H1 (cell line): ENCODE measurements around the gene FGD4. TPM values are rescaled to one million over a fixed set of nuclear protein-coding genes. Genes with fewer than 3 reads are reported as not detected.

Experiments used
- CTCF ChIA-PET: fragments of 300-600 bp; sonication (Branson Sonifier 250); formaldehyde crosslinking; loops from one replicate; lab custom pipeline; 2021; ENCODE audit not compliant: partially characterized antibody; lab: Charles Lee
- POLR2A ChIA-PET: fragments of 300-600 bp; sonication (Branson Sonifier 250); formaldehyde crosslinking; loops from one replicate; lab custom pipeline; 2021; ENCODE audit warnings: inconsistent platforms; ENCODE audit not compliant: partially characterized antibody; lab: Charles Lee
- DNase-seq, 2 experiments: peaks; one replicate each; pipeline versions ENCODE4 v3.0.0 to v3.0.0-alpha.2; 2010 to 2022; ENCODE audit warnings: low spot score in 2 of 2, low read depth in 1 of 2, mixed read lengths in 1 of 2
- FAIRE-seq: peaks from 2 replicates; lab custom pipeline; 2011; peaks lifted over from hg19 to GRCh38; lab: Jason Lieb, UNC
- H2AFZ ChIP-seq: 2 replicates; pipeline ENCODE4 v1.8.1; 2012; ENCODE audit warnings: low read length, inconsistent platforms
- H2AK5ac ChIP-seq: 2 replicates; pipeline ENCODE4 v1.6.1; 2013; ENCODE audit warnings: low read depth, low read length
- H2BK120ac ChIP-seq: replicated peaks from 2 replicates; pipeline ENCODE3; 2013; ENCODE audit warnings: low read depth, low read length, inconsistent platforms
- H2BK12ac ChIP-seq: 2 replicates; pipeline ENCODE4 v1.6.1; 2013; ENCODE audit warnings: low read depth, low read length
- H2BK15ac ChIP-seq: 2 replicates; pipeline ENCODE4 v1.6.1; 2013; ENCODE audit warnings: low read length
- H2BK20ac ChIP-seq: 2 replicates; pipeline ENCODE4 v1.6.1; 2013; ENCODE audit warnings: low read length
- H2BK5ac ChIP-seq: 2 replicates; pipeline ENCODE4 v1.6.1; 2013; ENCODE audit warnings: low read depth, low read length
- H3K14ac ChIP-seq: 2 replicates; pipeline ENCODE4 v1.6.1; 2013; ENCODE audit warnings: inconsistent platforms; ENCODE audit not compliant: insufficient read length
- H3K18ac ChIP-seq: 2 replicates; pipeline ENCODE4 v1.6.1; 2013; ENCODE audit warnings: low read length; ENCODE audit errors: extremely low read depth
- H3K23ac ChIP-seq: 2 replicates; pipeline ENCODE4 v1.6.1; 2013; ENCODE audit warnings: inconsistent platforms; ENCODE audit not compliant: insufficient read length
- H3K23me2 ChIP-seq: 2 replicates; pipeline ENCODE4 v1.6.1; 2013; ENCODE audit warnings: low read depth, low read length
- H3K27ac ChIP-seq: 2 replicates; pipeline ENCODE4 v1.6.1; 2011; ENCODE audit warnings: low read depth, low read length, inconsistent platforms
- H3K27me3 ChIP-seq, 4 experiments: replicated peaks in 1 of 4; 1 replicate in 1 of 4; 2 replicates in 3 of 4; pipeline versions ENCODE4 v1.6.1 to v1.8.1; 2011 to 2013; ENCODE audit warnings: low read length in 3 of 4, mild to moderate bottlenecking in 3 of 4, inconsistent platforms in 2 of 4, mixed read lengths in 2 of 4, moderate library complexity in 1 of 4; ENCODE audit not compliant: control insufficient read depth in 3 of 4, insufficient read depth in 3 of 4; ENCODE audit errors: extremely low read depth in 1 of 4
- H3K36me3 ChIP-seq, 4 experiments: 2 replicates each; pipeline versions ENCODE4 v1.6.1 to v1.8.1; 2011 to 2013; ENCODE audit warnings: mild to moderate bottlenecking in 4 of 4, low read length in 3 of 4, moderate library complexity in 2 of 4, control low read depth in 1 of 4, inconsistent platforms in 1 of 4; ENCODE audit not compliant: insufficient read depth in 4 of 4, control insufficient read depth in 2 of 4
- H3K4ac ChIP-seq: replicated peaks from 2 replicates; pipeline ENCODE3; 2013; ENCODE audit warnings: low read length, low read depth, mixed read lengths, inconsistent platforms; ENCODE audit not compliant: insufficient read length
- H3K4me1 ChIP-seq, 4 experiments: replicated peaks in 1 of 4; 1 replicate in 1 of 4; 2 replicates in 3 of 4; pipeline versions ENCODE4 v1.6.1 to v1.8.1; 2011 to 2013; ENCODE audit warnings: low read length in 3 of 4, inconsistent platforms in 2 of 4, mixed read lengths in 1 of 4; ENCODE audit not compliant: insufficient read depth in 4 of 4, control insufficient read depth in 3 of 4
- H3K4me2 ChIP-seq, 2 experiments: 2 replicates each; pipeline versions ENCODE4 v1.6.1 to v1.8.1; 2011 to 2013; ENCODE audit warnings: low read depth in 2 of 2, low read length in 2 of 2, control low read depth in 1 of 2, inconsistent platforms in 1 of 2, mild to moderate bottlenecking in 1 of 2; ENCODE audit not compliant: insufficient read depth in 1 of 2
- H3K4me3 ChIP-seq, 4 experiments: fragments of 200-600, 300-600 bp in 1 of 4; sonication (generic), shearing (Covaris generic), sonication (Bioruptor Twin) in 1 of 4; 2 replicates each; pipeline versions ENCODE4 v1.5.1 to v1.8.1; 2011 to 2016; ENCODE audit warnings: low read length in 4 of 4, low read depth in 3 of 4, control low read depth in 2 of 4, inconsistent platforms in 2 of 4, mild to moderate bottlenecking in 2 of 4, mixed read lengths in 1 of 4, moderate library complexity in 1 of 4; ENCODE audit not compliant: insufficient read depth in 2 of 4; ENCODE audit errors: extremely low read depth in 1 of 4
- H3K56ac ChIP-seq: replicated peaks from 2 replicates; pipeline ENCODE3; 2013; ENCODE audit warnings: low read depth, mild to moderate bottlenecking, mixed read lengths, low read length, inconsistent platforms; ENCODE audit not compliant: insufficient read length
- H3K79me1 ChIP-seq: 2 replicates; pipeline ENCODE4 v1.6.1; 2013; ENCODE audit warnings: low read depth, low read length, control low read depth
- H3K79me2 ChIP-seq, 2 experiments: 2 replicates each; pipeline versions ENCODE4 v1.6.1 to v1.8.1; 2012 to 2013; ENCODE audit warnings: low read length in 2 of 2, mild to moderate bottlenecking in 2 of 2, inconsistent platforms in 1 of 2; ENCODE audit not compliant: insufficient read depth in 2 of 2, control insufficient read depth in 1 of 2
- H3K9ac ChIP-seq, 4 experiments: replicated peaks in 1 of 4; 1 replicate in 1 of 4; 2 replicates in 3 of 4; pipeline versions ENCODE4 v1.6.1 to v1.8.1; 2011 to 2013; ENCODE audit warnings: low read depth in 3 of 4, low read length in 3 of 4, control low read depth in 2 of 4, mild to moderate bottlenecking in 2 of 4, moderate library complexity in 2 of 4, inconsistent platforms in 1 of 4; ENCODE audit errors: extremely low read depth in 1 of 4
- H3K9me3 ChIP-seq, 2 experiments: 2 replicates each; pipeline versions ENCODE4 v1.6.1 to v1.8.1; 2012 to 2013; ENCODE audit warnings: mild to moderate bottlenecking in 2 of 2, moderate library complexity in 2 of 2, control low read depth in 1 of 2, inconsistent platforms in 1 of 2, low read depth in 1 of 2, low read length in 1 of 2, mixed read lengths in 1 of 2; ENCODE audit not compliant: insufficient read depth in 2 of 2
- H4K20me1 ChIP-seq, 2 experiments: replicated peaks in 1 of 2; 2 replicates each; pipeline versions ENCODE3 to v1.8.1; 2011 to 2013; ENCODE audit warnings: inconsistent platforms in 2 of 2, low read length in 2 of 2, mild to moderate bottlenecking in 1 of 2; ENCODE audit not compliant: insufficient read depth in 2 of 2, control insufficient read depth in 1 of 2
- H4K5ac ChIP-seq: 2 replicates; pipeline ENCODE4 v1.6.1; 2013; ENCODE audit warnings: low read length, low read depth, mixed read lengths, inconsistent platforms; ENCODE audit not compliant: insufficient read length
- H4K8ac ChIP-seq: 2 replicates; pipeline ENCODE4 v1.8.0; 2013; ENCODE audit warnings: mild to moderate bottlenecking, moderate library complexity, low read length, inconsistent platforms; ENCODE audit not compliant: insufficient read depth; ENCODE audit errors: extremely low read depth
- H4K91ac ChIP-seq: replicated peaks from 2 replicates; pipeline ENCODE3; 2013; ENCODE audit warnings: low read length, mixed read lengths, inconsistent platforms; ENCODE audit not compliant: insufficient read length
- SP4 ChIP-seq: IDR thresholded peaks from 2 replicates; pipeline ENCODE4 v1.6.1; 2012; ENCODE audit warnings: low read length, inconsistent platforms
- SRF ChIP-seq: IDR thresholded peaks from 2 replicates; pipeline ENCODE4 v1.6.1; 2011; ENCODE audit warnings: mild to moderate bottlenecking, low read depth, low read length, moderate library complexity
- TBP ChIP-seq: IDR thresholded peaks from 2 replicates; pipeline ENCODE4 v1.6.1; 2011; ENCODE audit warnings: low read depth, low read length, improper control_type of control experiment
- WGBS, 2 experiments: shearing (Covaris generic) in 1 of 2; methylation state at CpG; one replicate each; pipeline versions ENCODE4 v1.1.6 to v1.1.7; 2013 to 2015; ENCODE audit warnings: low lambda C conversion rate in 2 of 2, mixed read lengths in 2 of 2, inconsistent platforms in 1 of 2, low coverage in 1 of 2, missing lambda C conversion rate in 1 of 2; ENCODE audit not compliant: insufficient replicate concordance in 2 of 2, insufficient coverage in 1 of 2, insufficient read length in 1 of 2; ENCODE audit errors: extremely low coverage in 1 of 2, missing lambda C conversion rate in 1 of 2; 5-methylcytosine and 5-hydroxymethylcytosine counted together
- polyA plus RNA-seq, 7 experiments: library from polyadenylated mRNA; depleted of rRNA in 3 of 7; stranded (reverse) in 5 of 7; unstranded in 2 of 7; fragments of >200 nt in 5 of 7; fragments of 200-250 nt in 2 of 7; gene quantifications; 1 replicate in 5 of 7; 2 replicates in 1 of 7; 4 replicates in 1 of 7; pipeline versions ENCODE4 v1.2.1 to v1.2.3, GENCODE V29; 2011 to 2013; ENCODE audit warnings: missing spikeins in 2 of 7, mixed read lengths in 2 of 7
- total RNA-seq: library from RNA; stranded (reverse); fragmentation: NEBNext Ultra II Directional; extraction: Animal tissue kit (Norgen Biotek cat#: 25700); gene quantifications from 2 replicates; pipeline ENCODE4 v1.2.1, GENCODE V29; 2021

Gene FGD4
- total and polyA plus RNA-seq, 2 of the 8 experiments (the other 6 are each of a cell fraction or from before 2014, with no cell fraction given): 8.5 to 48.2 TPM

DNA sequence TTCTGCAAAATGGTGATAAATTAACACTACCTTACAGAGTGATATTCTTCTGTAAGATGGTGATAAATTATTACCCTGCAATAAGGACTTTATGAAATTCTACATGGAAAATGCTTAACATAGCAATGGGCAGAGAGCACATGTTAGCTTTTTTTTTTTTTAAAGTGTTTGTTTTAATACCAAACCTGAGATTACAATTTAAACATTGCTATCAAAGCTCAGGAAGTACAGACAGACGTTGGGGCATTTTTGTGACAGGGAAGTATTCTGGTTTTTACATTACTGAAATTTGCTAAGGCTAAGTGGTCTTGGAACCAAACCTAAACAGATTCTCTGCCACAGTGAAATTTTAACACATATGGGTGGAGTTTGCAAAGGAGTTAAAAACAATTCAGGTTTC lies 133.1 kb downstream of the FGD4 start:
- H4K5ac ChIP-seq: no peak overlapping the region
- H3K27me3 ChIP-seq: no peaks in the 10 kb centered on the region
- H4K8ac ChIP-seq: no peak overlapping the region
- no peak overlapping the region for H3K4me2 ChIP-seq
- no peak overlapping the region for H2BK120ac ChIP-seq
- TF ChIP-seq TBP (no peak), SP4 (no peak), SRF (no peak)
- TF ChIP-seq, all 59 proteins: peak for 0
- Histone ChIP-seq H4K91ac (no peak overlapping the region), H2AK5ac (no peak overlapping the region), H2BK15ac (no peak overlapping the region), H3K56ac (no peak overlapping the region), H3K79me2 (peaks cover 0 to 91% of the 10 kb centered on the region in 2 experiments; a peak in 2 of 4 replicates), H3K9me3 (no peaks in the 10 kb centered on the region), H3K23me2 (no peaks in the 10 kb centered on the region), H3K27ac (no peak overlapping the region), H3K79me1 (no peaks in the 10 kb centered on the region; the same call in none of the 2 replicates), H4K20me1 (peaks cover 13 to 14% of the 10 kb centered on the region in 2 experiments), H3K14ac (no peak overlapping the region), H3K18ac (no peak overlapping the region), H3K9ac (no peak overlapping the region), H2AFZ (no peak overlapping the region), H2BK20ac (no peak overlapping the region), H2BK5ac (no peak overlapping the region), H3K36me3 (no peaks in the 10 kb centered on the region), H3K4me1 (peaks cover 0 to 20% (median 4%) of the 10 kb centered on the region in 4 experiments; a peak in 6 of 7 replicates), H2BK12ac (no peak overlapping the region), H3K4me3 (no peak overlapping the region), H3K4ac (no peak overlapping the region), H3K23ac (no peak overlapping the region)
- ChIA-PET POLR2A (interaction anchor here (0.7 kb wide), 1 partner anchor 23 kb away, joined by 3 read pairs; no protein-coding TSS in a partner anchor), CTCF (interaction anchor here (0.8 to 1.3 kb wide), 3 partner anchors 11 to 125 kb away, joined by 3 read pairs; no protein-coding TSS in a partner anchor)
- FAIRE-seq: no peak
- 72% methylated on average over 1 of the region's 1 CpG; no CpG with 5 or more reads in 1 of the 2 experiments for WGBS, 2 experiments
- no peak for DNase-seq
